K562 (cell line): ENCODE data around the gene POLR2B. TPM values are rescaled to one million over a fixed set of nuclear protein-coding genes. Genes with fewer than 3 reads are reported as not detected.

Experiments
- ARNT ChIP-seq, 2 experiments: fragments of 450-650 bp; IDR thresholded peaks; 2 replicates each; pipeline ENCODE4 v1.6.1; 2016; ENCODE audit warnings: mild to moderate bottlenecking in 1 of 2
- FOSL1 ChIP-seq: fragments of 200-800 bp; sonication (Bioruptor generic); conservative IDR thresholded peaks from 2 replicates; pipeline ENCODE4 v1.6.1; 2016; ENCODE audit warnings: missing genetic modification characterization, missing compliant biosample characterization
- GMEB1 ChIP-seq: fragments of 250-450 bp; sonication (Bioruptor Pico); IDR thresholded peaks from 2 replicates; pipeline ENCODE4 v1.4.0; 2020; ENCODE audit warnings: mild to moderate bottlenecking
- HDAC1 ChIP-seq, 2 experiments: fragments of 450-650 bp; IDR thresholded peaks; 2 replicates each; pipeline ENCODE4 v1.6.1; 2016 to 2017; ENCODE audit warnings: inconsistent platforms in 1 of 2, mild to moderate bottlenecking in 1 of 2, moderate library complexity in 1 of 2
- L3MBTL2 ChIP-seq: fragments of 450-650 bp; IDR thresholded peaks from 2 replicates; pipeline ENCODE4 v1.6.1; 2016; ENCODE audit warnings: mild to moderate bottlenecking, moderate library complexity
- MLLT1 ChIP-seq, 2 experiments: fragments of 450-650 bp; IDR thresholded peaks; 2 replicates each; pipeline ENCODE4 v1.6.1; 2016
- MXD1 ChIP-seq: fragments of 250-450 bp; sonication (Bioruptor Pico); IDR thresholded peaks from 2 replicates; pipeline ENCODE4 v1.8.0; 2021; ENCODE audit warnings: borderline replicate concordance, mild to moderate bottlenecking, moderate library complexity; ENCODE audit not compliant: poor library complexity, severe bottlenecking
- NCOA6 ChIP-seq: fragments of 450-650 bp; IDR thresholded peaks from 2 replicates; pipeline ENCODE4 v1.6.1; 2017; ENCODE audit warnings: mild to moderate bottlenecking
- PML ChIP-seq: IDR thresholded peaks from 2 replicates; pipeline ENCODE4 v1.6.1; 2012; ENCODE audit warnings: low read length, inconsistent platforms
- POLR2A ChIP-seq: fragments of 450-650 bp; conservative IDR thresholded peaks from 2 replicates; pipeline ENCODE4 v1.6.1; 2016
- TAF9B ChIP-seq: fragments of 450-650 bp; IDR thresholded peaks from 2 replicates; pipeline ENCODE4 v1.6.1; 2018; ENCODE audit warnings: mild to moderate bottlenecking; ENCODE audit not compliant: partially characterized antibody
- THAP12 ChIP-seq: fragments of 250-450 bp; sonication (Bioruptor Pico); IDR thresholded peaks from 2 replicates; pipeline ENCODE4 v1.9.0; 2021; ENCODE audit warnings: mild to moderate bottlenecking, inconsistent platforms
- XRCC3 ChIP-seq: fragments of 450-650 bp; IDR thresholded peaks from 2 replicates; pipeline ENCODE4 v1.6.1; 2017; ENCODE audit warnings: mild to moderate bottlenecking, moderate library complexity
- ZBTB33 ChIP-seq: sonication (generic); formaldehyde crosslinking; IDR thresholded peaks from 2 replicates; pipeline ENCODE4 v1.8.1; 2023; ENCODE audit warnings: mild to moderate bottlenecking, missing genetic modification reagents
- ZBTB7A ChIP-seq: IDR thresholded peaks from 2 replicates; pipeline ENCODE4 v1.6.1; 2011; ENCODE audit warnings: low read depth, mild to moderate bottlenecking, low read length, moderate library complexity, borderline replicate concordance; ENCODE audit not compliant: control insufficient read depth
- ZNF347 ChIP-seq: fragments of 450-650 bp; formaldehyde crosslinking; IDR thresholded peaks from 2 replicates; pipeline ENCODE4 v1.4.0; 2020; ENCODE audit warnings: low read depth, mild to moderate bottlenecking, moderate library complexity
- ZNF384 ChIP-seq: IDR thresholded peaks from 2 replicates; pipeline ENCODE4 v1.6.1; 2012; ENCODE audit warnings: low read depth, low read length, improper control_type of control experiment
- ZNF436 ChIP-seq: fragments of 250-450, 450-650 bp; sonication (Bioruptor Pico); formaldehyde crosslinking; IDR thresholded peaks from 2 replicates; pipeline ENCODE4 v1.7.0; 2020; ENCODE audit warnings: mild to moderate bottlenecking
- polyA plus RNA-seq, 8 experiments: library from polyadenylated mRNA; depleted of rRNA in 4 of 8; stranded (reverse) in 5 of 8; unstranded in 3 of 8; fragments of >200 nt; fragmentation: Nextera tagmentation in 2 of 8; fragmentation: Illumina TruSeq in 1 of 8; extraction: Ambion mirVana in 2 of 8; extraction: Trizol in 1 of 8; gene quantifications; 2 replicates each; pipeline versions ENCODE4 v1.2.1 to v1.2.3, GENCODE V29; 2011 to 2014; ENCODE audit warnings: inconsistent platforms in 1 of 8, missing spikeins in 1 of 8
- total RNA-seq, 7 experiments: library from RNA; depleted of rRNA in 6 of 7; stranded (reverse); fragments of >200 nt in 6 of 7; fragmentation: Illumina TruSeq in 2 of 7; extraction: Trizol in 2 of 7; gene quantifications; 2 replicates each; pipeline versions ENCODE4 v1.2.1 to v1.2.3, GENCODE V29; 2011 to 2021; ENCODE audit warnings: low replicate concordance in 1 of 7

The POLR2B gene
- total and polyA plus RNA-seq, 9 of the 15 experiments (the other 6 are each of a cell fraction or from before 2014, with no cell fraction given), result 60.9 to 208 (median 142) TPM

- TF ChIP-seq MLLT1 (IDR thresholded peaks at IDR 0.05), result peak; percentile 34 to 47; a peak in 3 of 4 replicates
- peak; percentile 82 for TF ChIP-seq L3MBTL2
- TF ChIP-seq THAP12 (CRISPR knock-in tag), result peak; percentile 55; the same call in 1 of the 2 replicates
- no peak for TF ChIP-seq ZBTB7A
- TF ChIP-seq GMEB1 (CRISPR knock-in tag), result no peak
- no peak for TF ChIP-seq ZNF384
- no peak for TF ChIP-seq ZNF347 (CRISPR knock-in tag)
- TF ChIP-seq FOSL1, result no peak
- TF ChIP-seq ARNT (IDR thresholded peaks at IDR 0.05), result no peak
- no peak for TF ChIP-seq ZNF436
- TF ChIP-seq HDAC1 (IDR thresholded peaks at IDR 0.05), result peak in 1 of 2 experiments; percentile 94; a peak in 2 of 4 replicates
- TF ChIP-seq PML, result peak; percentile 87
- no peak for TF ChIP-seq ZBTB33 (CRISPR knock-in tag)
- TF ChIP-seq MXD1, result no peak
- TF ChIP-seq XRCC3, result no peak
- no peak for TF ChIP-seq NCOA6
- TF ChIP-seq POLR2A, result peak; percentile 93
- TF ChIP-seq TAF9B, result peak; percentile 47
These were observed at the start of gene POLR2B (continued) for GRCh38 chr4:56978750-56979303.
